ENCODE results near the gene CCDC88B. TPM values are rescaled to one million over a fixed set of nuclear protein-coding genes. Genes with fewer than 3 reads are reported as not detected.
A peak's percentile ranks its signal among the peaks of the same experiment; 100 is the strongest.

Gene CCDC88B
- total and polyA plus RNA-seq, 9 of the 15 experiments (the other 6 are each of a cell fraction or from before 2014, with no cell fraction given), result 0.13 to 18.1 (median 7.9) TPM

DNA sequence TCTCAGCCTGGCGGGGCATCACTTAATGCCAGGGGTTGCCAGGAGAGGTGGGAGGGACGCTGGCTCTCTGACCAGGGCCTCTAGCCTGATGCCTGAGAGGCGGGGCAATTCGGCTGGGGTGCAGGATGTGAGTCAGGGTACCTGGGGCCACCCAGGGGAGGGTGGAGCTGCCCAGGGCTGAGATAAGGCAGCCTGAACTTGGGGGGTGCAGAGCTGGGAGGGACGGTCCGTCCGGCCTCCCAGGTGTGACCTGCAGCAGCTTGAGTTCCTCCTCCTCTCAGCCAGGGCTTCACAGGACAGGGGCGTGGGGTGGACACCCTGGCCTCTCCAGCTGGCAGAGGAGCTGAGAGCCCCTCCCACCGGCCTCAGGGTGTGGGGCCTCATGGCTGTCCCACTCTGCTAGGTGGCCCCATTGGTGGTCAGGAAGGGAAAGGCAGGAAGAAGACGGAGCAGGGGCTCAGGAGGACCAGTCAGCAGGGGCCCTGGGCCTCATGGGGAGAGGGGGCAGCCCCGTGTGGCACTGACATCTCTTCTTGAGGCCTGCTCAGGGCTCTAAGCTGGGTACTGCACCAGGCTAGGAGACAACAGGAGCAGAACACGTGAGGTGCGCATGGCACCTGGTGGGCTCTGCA is 18.0 kb downstream of the CCDC88B start (continued):
- TF ChIP-seq, protein P1, sequence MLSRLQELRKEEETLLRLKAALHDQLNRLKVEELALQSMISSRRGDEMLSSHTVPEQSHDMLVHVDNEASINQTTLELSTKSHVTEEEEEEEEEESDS (CRISPR knock-in tag; IDR thresholded peaks at IDR 0.05), result no peak
- no peak for TF ChIP-seq MED1 (CRISPR knock-in tag; IDR thresholded peaks at IDR 0.05; ENCODE audit: borderline replicate concordance)
- TF ChIP-seq, protein P2, sequence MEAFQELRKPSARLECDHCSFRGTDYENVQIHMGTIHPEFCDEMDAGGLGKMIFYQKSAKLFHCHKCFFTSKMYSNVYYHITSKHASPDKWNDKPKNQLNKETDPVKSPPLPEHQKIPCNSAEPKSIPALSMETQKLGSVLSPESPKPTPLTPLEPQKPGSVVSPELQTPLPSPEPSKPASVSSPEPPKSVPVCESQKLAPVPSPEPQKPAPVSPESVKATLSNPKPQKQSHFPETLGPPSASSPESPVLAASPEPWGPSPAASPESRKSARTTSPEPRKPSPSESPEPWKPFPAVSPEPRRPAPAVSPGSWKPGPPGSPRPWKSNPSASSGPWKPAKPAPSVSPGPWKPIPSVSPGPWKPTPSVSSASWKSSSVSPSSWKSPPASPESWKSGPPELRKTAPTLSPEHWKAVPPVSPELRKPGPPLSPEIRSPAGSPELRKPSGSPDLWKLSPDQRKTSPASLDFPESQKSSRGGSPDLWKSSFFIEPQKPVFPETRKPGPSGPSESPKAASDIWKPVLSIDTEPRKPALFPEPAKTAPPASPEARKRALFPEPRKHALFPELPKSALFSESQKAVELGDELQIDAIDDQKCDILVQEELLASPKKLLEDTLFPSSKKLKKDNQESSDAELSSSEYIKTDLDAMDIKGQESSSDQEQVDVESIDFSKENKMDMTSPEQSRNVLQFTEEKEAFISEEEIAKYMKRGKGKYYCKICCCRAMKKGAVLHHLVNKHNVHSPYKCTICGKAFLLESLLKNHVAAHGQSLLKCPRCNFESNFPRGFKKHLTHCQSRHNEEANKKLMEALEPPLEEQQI (IDR thresholded peaks at IDR 0.05), result no peak
- TF ChIP-seq, protein P3, sequence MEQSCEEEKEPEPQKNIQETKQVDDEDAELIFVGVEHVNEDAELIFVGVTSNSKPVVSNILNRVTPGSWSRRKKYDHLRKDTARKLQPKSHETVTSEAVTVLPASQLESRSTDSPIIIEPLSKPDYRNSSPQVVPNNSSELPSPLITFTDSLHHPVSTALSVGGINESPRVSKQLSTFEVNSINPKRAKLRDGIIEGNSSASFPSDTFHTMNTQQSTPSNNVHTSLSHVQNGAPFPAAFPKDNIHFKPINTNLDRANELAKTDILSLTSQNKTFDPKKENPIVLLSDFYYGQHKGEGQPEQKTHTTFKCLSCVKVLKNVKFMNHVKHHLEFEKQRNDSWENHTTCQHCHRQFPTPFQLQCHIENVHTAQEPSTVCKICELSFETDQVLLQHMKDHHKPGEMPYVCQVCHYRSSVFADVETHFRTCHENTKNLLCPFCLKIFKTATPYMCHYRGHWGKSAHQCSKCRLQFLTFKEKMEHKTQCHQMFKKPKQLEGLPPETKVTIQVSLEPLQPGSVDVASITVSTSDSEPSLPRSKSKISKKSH (CRISPR knock-in tag; IDR thresholded peaks at IDR 0.05), result no peak
- TF ChIP-seq MTA1 (IDR thresholded peaks at IDR 0.05; ENCODE audit: borderline replicate concordance), result 0 out of 2 replicates have a peak, but pooled peaks have one; percentile 32
- TF ChIP-seq ADNP (tag; IDR thresholded peaks at IDR 0.05), result no peak
- no peak for TF ChIP-seq SRF (CRISPR knock-in tag; IDR thresholded peaks at IDR 0.05)
- TF ChIP-seq JUND (IDR thresholded peaks at IDR 0.05; ENCODE audit: borderline replicate concordance, low read depth, low read length), result peak; percentile 75
- TF ChIP-seq JUND (tag; IDR thresholded peaks at IDR 0.05; ENCODE audit: borderline replicate concordance, low read depth, low read length), result peak; percentile 36; the same call in 1 of the 3 replicates
- TF ChIP-seq, protein P4, sequence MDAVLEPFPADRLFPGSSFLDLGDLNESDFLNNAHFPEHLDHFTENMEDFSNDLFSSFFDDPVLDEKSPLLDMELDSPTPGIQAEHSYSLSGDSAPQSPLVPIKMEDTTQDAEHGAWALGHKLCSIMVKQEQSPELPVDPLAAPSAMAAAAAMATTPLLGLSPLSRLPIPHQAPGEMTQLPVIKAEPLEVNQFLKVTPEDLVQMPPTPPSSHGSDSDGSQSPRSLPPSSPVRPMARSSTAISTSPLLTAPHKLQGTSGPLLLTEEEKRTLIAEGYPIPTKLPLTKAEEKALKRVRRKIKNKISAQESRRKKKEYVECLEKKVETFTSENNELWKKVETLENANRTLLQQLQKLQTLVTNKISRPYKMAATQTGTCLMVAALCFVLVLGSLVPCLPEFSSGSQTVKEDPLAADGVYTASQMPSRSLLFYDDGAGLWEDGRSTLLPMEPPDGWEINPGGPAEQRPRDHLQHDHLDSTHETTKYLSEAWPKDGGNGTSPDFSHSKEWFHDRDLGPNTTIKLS (IDR thresholded peaks at IDR 0.05; ENCODE audit: borderline replicate concordance, low read depth), result no peak
- no peak for TF ChIP-seq KDM2B (CRISPR knock-in tag; IDR thresholded peaks at IDR 0.05)
- TF ChIP-seq ZNF12 (CRISPR knock-in tag; IDR thresholded peaks at IDR 0.05), result 0 out of 2 replicates have a peak, but pooled peaks have one; percentile 25
- TF ChIP-seq FIP1L1 (IDR thresholded peaks at IDR 0.05; ENCODE audit: low read depth, low read length, poor library complexity, severe bottlenecking), result no peak
- no peak for TF ChIP-seq TBP (optimal IDR thresholded peaks at IDR 0.05; ENCODE audit: low read depth, low read length)
- no peak for TF ChIP-seq ZBED1 (IDR thresholded peaks at IDR 0.05)
- TF ChIP-seq, protein P5, sequence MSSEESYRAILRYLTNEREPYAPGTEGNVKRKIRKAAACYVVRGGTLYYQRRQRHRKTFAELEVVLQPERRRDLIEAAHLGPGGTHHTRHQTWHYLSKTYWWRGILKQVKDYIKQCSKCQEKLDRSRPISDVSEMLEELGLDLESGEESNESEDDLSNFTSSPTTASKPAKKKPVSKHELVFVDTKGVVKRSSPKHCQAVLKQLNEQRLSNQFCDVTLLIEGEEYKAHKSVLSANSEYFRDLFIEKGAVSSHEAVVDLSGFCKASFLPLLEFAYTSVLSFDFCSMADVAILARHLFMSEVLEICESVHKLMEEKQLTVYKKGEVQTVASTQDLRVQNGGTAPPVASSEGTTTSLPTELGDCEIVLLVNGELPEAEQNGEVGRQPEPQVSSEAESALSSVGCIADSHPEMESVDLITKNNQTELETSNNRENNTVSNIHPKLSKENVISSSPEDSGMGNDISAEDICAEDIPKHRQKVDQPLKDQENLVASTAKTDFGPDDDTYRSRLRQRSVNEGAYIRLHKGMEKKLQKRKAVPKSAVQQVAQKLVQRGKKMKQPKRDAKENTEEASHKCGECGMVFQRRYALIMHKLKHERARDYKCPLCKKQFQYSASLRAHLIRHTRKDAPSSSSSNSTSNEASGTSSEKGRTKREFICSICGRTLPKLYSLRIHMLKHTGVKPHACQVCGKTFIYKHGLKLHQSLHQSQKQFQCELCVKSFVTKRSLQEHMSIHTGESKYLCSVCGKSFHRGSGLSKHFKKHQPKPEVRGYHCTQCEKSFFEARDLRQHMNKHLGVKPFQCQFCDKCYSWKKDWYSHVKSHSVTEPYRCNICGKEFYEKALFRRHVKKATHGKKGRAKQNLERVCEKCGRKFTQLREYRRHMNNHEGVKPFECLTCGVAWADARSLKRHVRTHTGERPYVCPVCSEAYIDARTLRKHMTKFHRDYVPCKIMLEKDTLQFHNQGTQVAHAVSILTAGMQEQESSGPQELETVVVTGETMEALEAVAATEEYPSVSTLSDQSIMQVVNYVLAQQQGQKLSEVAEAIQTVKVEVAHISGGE (CRISPR knock-in tag; IDR thresholded peaks at IDR 0.05), result 0 out of 6 replicates have a peak, but pooled peaks of 1 of the 3 experiments have one; percentile 22
- no peak for TF ChIP-seq ZC3H4 (CRISPR knock-in tag; IDR thresholded peaks at IDR 0.05; ENCODE audit: borderline replicate concordance)
- TF ChIP-seq CCNT2 (IDR thresholded peaks at IDR 0.05; ENCODE audit: borderline replicate concordance, extremely low read depth, insufficient read length, low read depth, low read length), result no peak
